Measurements from ENCODE around the gene CCDC192.

DNA sequence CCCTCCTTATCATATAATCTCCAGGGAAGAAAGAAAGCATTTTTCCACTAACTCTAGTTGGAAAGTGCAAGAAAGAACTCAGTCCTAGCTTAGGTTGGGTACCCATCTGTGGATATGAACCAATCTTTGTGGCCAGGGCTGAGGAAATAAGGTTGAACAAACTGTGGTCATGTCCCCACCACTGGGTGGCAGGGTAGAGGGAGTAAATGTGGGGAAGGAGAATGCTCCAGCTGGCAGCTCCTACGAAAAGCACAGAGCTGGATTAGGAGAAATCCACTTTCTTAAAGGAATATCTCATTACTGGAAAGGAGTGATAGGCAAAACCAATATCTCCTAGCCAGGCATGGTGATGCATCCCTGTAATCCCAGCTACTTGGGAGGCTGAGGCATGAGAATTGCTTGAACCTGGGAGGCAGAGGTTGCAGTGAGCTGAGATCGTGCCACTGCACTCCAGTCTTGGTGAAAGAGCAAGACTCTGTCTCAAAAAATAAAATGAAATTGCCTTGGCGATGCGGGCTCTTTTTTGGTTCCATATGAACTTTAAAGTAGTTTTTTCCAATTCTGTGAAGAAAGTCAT, 175.1 kb downstream of the CCDC192 start:
- TF ChIP-seq, protein P1, sequence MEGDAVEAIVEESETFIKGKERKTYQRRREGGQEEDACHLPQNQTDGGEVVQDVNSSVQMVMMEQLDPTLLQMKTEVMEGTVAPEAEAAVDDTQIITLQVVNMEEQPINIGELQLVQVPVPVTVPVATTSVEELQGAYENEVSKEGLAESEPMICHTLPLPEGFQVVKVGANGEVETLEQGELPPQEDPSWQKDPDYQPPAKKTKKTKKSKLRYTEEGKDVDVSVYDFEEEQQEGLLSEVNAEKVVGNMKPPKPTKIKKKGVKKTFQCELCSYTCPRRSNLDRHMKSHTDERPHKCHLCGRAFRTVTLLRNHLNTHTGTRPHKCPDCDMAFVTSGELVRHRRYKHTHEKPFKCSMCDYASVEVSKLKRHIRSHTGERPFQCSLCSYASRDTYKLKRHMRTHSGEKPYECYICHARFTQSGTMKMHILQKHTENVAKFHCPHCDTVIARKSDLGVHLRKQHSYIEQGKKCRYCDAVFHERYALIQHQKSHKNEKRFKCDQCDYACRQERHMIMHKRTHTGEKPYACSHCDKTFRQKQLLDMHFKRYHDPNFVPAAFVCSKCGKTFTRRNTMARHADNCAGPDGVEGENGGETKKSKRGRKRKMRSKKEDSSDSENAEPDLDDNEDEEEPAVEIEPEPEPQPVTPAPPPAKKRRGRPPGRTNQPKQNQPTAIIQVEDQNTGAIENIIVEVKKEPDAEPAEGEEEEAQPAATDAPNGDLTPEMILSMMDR (conservative IDR thresholded peaks at IDR 0.05; ENCODE audit: low read depth, low read length) = peak; percentile 63
- TF ChIP-seq POLR2A (IDR thresholded peaks at IDR 0.05; ENCODE audit: low read depth, low read length) (no peak), RAD21 (IDR thresholded peaks at IDR 0.05; ENCODE audit: low read length) (peak; percentile 61), CEBPB (IDR thresholded peaks at IDR 0.05; ENCODE audit: low read depth, low read length) (no peak), MXI1 (IDR thresholded peaks at IDR 0.05; ENCODE audit: borderline replicate concordance, low read depth, low read length) (no peak), RFX5 (IDR thresholded peaks at IDR 0.05; ENCODE audit: low read depth, low read length) (no peak), FOS (IDR thresholded peaks at IDR 0.05; ENCODE audit: low read depth, low read length) (no peak), MAFK (IDR thresholded peaks at IDR 0.05; ENCODE audit: low read depth, low read length) (no peak)
- TF ChIP-seq, protein P2, sequence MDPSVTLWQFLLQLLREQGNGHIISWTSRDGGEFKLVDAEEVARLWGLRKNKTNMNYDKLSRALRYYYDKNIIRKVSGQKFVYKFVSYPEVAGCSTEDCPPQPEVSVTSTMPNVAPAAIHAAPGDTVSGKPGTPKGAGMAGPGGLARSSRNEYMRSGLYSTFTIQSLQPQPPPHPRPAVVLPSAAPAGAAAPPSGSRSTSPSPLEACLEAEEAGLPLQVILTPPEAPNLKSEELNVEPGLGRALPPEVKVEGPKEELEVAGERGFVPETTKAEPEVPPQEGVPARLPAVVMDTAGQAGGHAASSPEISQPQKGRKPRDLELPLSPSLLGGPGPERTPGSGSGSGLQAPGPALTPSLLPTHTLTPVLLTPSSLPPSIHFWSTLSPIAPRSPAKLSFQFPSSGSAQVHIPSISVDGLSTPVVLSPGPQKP (IDR thresholded peaks at IDR 0.05; ENCODE audit: borderline replicate concordance, low read depth, low read length) = no peak
- TF ChIP-seq, protein P3, sequence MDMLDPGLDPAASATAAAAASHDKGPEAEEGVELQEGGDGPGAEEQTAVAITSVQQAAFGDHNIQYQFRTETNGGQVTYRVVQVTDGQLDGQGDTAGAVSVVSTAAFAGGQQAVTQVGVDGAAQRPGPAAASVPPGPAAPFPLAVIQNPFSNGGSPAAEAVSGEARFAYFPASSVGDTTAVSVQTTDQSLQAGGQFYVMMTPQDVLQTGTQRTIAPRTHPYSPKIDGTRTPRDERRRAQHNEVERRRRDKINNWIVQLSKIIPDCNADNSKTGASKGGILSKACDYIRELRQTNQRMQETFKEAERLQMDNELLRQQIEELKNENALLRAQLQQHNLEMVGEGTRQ (IDR thresholded peaks at IDR 0.05; ENCODE audit: low read depth, low read length) = no peak

All from IMR-90 (cell line).